Measurements from ENCODE around the gene OMP. TPM values are rescaled to one million over a fixed set of nuclear protein-coding genes. Genes with fewer than 3 reads are reported as not detected.

The OMP gene
- total and polyA plus RNA-seq, 2 donors: not detected

DNA sequence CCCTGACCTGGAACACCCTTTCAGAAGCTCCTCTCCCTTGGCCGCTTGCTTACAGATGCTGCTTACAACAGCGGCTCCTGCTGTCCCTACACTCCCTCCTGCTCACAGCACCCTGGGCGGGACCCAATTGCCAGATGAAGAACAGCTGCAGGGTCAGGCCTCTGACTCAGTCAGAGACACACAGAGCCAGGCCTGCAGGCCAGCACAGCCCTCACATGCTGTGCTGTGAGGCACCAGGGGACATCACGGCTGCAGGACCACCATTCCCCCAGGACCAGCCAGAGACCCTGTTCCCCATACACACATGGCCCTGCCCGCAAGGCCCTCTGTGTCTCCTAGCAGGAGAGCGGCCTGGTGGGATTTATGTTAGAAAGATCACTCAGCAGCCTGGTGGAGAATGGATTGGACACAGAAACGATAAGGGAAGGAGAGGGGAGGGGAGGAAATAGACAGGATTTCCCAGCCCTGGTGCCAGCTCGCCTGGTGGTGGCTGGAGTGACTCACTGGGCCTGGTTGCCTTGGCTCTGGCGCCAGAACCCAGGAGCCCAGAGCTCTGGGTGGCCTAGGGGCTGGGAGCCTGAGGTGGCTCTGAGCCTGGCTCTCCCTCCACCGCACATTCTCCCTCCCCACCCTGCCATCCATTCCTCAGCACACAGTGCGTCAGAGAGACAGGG is 29.2 kb upstream of the OMP start:
- H3K4me3 ChIP-seq (ENCODE audit: low read depth, low read length): no peak overlapping the region
- no peak for DNase-seq (ENCODE audit: extremely low spot score)
- peak overlapping the region; percentile 91 for H3K27ac ChIP-seq (ENCODE audit: low read depth)
- 27% methylated on average over 11 of the region's 11 CpGs for WGBS
- no peaks in the 10 kb centered on the region for H3K36me3 ChIP-seq (ENCODE audit: insufficient read depth)
- peaks cover 5% of the 10 kb centered on the region for H3K4me1 ChIP-seq (ENCODE audit: insufficient read depth)

DNA sequence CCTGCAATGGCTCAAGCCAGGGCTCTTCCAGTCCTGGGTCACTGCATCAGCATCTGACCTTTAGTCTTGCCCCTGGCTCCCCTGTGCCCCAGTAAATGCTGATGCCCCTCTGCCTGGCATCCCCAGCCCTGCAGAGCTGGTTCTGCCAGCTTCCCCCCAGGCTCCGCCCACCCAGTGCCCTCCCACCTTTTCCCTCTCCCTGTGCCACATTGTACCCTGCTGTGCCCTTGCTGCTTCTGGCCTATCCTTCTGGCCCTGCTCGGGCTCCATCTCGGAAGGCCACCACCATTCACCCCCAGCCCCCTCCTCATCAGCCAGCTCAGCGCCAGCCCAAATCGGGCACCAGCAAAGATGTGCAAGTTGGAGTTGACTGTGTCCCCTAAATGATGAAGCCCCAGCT is 28.4 kb upstream of the OMP start:
- no peak overlapping the region for H3K4me3 ChIP-seq (ENCODE audit: low read depth, low read length)
- no peaks in the 10 kb centered on the region for H3K36me3 ChIP-seq (ENCODE audit: insufficient read depth)
- 84% methylated on average over 5 of the region's 5 CpGs for WGBS
- peaks cover 5% of the 10 kb centered on the region for H3K4me1 ChIP-seq (ENCODE audit: insufficient read depth)
- peak overlapping the region; percentile 91 for H3K27ac ChIP-seq (ENCODE audit: low read depth)
- DNase-seq (ENCODE audit: extremely low spot score): no peak

DNA sequence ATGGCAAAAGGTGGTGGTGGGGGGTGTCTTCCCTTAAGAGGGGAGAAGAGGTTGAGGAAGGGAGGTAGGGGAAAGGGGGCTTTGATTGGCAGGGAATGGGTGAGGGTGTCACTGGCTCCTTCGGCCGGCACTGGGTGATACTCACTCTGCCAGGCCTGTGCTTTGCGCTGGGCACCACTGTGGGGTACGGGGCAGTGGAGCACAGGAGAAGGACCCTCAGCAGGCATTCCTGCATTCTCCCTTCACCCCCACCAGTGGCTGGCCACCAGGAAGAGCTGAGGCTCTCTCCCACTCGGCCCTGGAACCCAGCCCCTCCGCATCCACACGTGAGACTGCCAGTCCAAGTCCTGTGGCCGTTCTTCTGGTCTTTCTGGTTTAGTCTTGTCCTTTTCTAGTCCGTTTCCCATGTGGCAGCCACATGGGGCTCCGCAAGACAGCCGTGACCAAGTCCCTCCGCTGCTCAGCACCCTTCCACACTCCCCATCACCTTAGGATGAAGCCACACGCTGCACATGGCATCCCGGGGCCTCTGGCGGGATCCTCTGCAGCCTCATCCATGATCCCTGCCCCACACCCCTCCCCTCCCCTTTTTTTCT is 27.9 kb upstream of the OMP start:
- DNase-seq (ENCODE audit: extremely low spot score): no peak

DNA sequence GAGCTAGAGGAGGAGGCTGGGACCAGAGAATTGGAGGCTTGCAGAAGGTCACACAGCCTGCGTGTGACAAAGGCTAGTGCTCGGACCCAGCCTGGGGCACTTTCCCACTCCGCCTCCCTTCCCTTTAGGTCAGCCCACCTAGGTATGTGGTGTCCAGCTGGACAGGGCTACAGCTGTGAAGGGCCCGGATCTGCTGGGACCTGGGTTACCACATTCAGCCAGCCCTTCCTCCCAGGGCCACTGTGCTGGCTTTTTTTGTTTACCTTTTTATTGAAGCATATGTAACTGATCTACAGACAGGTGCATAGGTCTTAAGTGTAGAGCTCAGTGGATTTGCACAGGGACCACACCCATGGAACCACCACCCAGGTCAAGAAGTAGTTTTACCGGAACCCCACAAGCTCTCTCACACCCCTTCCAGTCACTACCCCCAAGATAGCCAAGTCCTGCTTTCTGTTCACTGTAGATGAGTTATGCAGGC is 27.2 kb upstream of the OMP start:
- no peak overlapping the region for H3K4me3 ChIP-seq (ENCODE audit: low read depth, low read length)
- H3K36me3 ChIP-seq (ENCODE audit: insufficient read depth): no peaks in the 10 kb centered on the region
- no peak for DNase-seq (ENCODE audit: extremely low spot score)
- WGBS: 75% methylated on average over 5 of the region's 5 CpGs
- peak overlapping the region; percentile 25 for H3K27ac ChIP-seq (ENCODE audit: low read depth)
- peaks cover 5% of the 10 kb centered on the region for H3K4me1 ChIP-seq (ENCODE audit: insufficient read depth)

More for the DNA sequence above, 27.9 kb upstream of the OMP start:
- WGBS: 77% methylated on average over 15 of the region's 15 CpGs
- Histone ChIP-seq H3K36me3 (ENCODE audit: insufficient read depth) (no peaks in the 10 kb centered on the region), H3K27ac (ENCODE audit: low read depth) (peak overlapping the region; percentile 91), H3K4me3 (ENCODE audit: low read depth, low read length) (no peak overlapping the region), H3K4me1 (ENCODE audit: insufficient read depth) (peaks cover 5% of the 10 kb centered on the region)

- H3K4me3 ChIP-seq (ENCODE audit: low read depth, low read length): no peak overlapping the region
- H3K36me3 ChIP-seq (ENCODE audit: insufficient read depth): no peaks in the 10 kb centered on the region
- WGBS: 98% methylated on average over 2 of the region's 2 CpGs
- H3K27ac ChIP-seq (ENCODE audit: low read depth): no peak overlapping the region
- DNase-seq (ENCODE audit: extremely low spot score): no peak
- peaks cover 2% of the 10 kb centered on the region for H3K4me1 ChIP-seq (ENCODE audit: insufficient read depth)
These were observed 23.0 kb upstream of the OMP start for GRCh38 chr11:77079666-77080065.

- Histone ChIP-seq H3K27ac (ENCODE audit: low read depth) (no peak overlapping the region), H3K4me1 (ENCODE audit: insufficient read depth) (peaks cover 2% of the 10 kb centered on the region), H3K4me3 (ENCODE audit: low read depth, low read length) (no peak overlapping the region), H3K36me3 (ENCODE audit: insufficient read depth) (no peaks in the 10 kb centered on the region)
- no peak for DNase-seq (ENCODE audit: extremely low spot score)
- 94% methylated on average over 2 of the region's 2 CpGs for WGBS
These were observed 21.9 kb upstream of the OMP start for GRCh38 chr11:77080643-77081210.

- H3K4me3 ChIP-seq (ENCODE audit: low read depth, low read length): no peak overlapping the region
- WGBS: 90% methylated on average over 9 of the region's 9 CpGs
- H3K36me3 ChIP-seq (ENCODE audit: insufficient read depth): no peaks in the 10 kb centered on the region
- DNase-seq (ENCODE audit: extremely low spot score): no peak
- H3K4me1 ChIP-seq (ENCODE audit: insufficient read depth): peaks cover 2% of the 10 kb centered on the region
- H3K27ac ChIP-seq (ENCODE audit: low read depth): no peak overlapping the region
These were observed 21.2 kb upstream of the OMP start for GRCh38 chr11:77081381-77081851.

- H3K4me1 ChIP-seq (ENCODE audit: insufficient read depth): peaks cover 2% of the 10 kb centered on the region
These were observed 20.4 kb upstream of the OMP start for GRCh38 chr11:77081976-77082836.

DNA sequence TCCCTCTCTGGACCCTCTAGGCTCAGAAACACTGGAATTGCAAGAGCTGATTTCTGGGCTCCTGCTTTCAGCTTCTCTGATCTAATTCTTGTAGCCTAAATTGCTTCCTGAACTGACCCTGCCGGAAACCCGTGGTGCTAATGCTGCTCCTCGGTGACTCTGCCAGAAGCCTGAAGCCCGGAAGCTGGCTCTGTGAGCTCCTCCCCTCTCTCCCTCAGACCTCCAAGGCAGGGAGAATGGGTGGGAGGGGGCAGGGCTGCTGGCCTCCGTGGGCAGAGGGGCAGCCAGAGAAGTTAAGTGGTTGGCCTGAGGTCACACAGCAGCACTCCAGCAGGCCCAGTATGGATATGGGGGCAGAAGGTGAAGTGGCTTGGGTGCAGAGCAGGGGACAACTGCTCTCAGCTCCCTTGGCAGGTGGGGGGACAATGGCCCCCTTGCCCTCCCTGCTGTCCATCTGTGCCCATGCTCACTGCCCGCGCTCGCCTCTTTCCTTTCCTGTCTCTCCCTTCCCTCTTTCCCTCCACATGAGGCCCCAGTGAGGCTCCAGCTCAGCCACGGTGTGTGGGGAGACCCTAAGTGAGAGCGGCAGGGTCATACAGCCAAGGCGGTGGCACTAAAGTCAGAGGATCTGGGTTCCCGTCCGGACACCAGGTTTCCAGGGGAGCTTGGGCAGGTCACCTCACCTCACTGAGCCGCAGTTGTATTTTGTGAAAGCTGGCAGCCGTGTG is 19.6 kb upstream of the OMP start:
- no peak for DNase-seq (ENCODE audit: extremely low spot score)
- 72% methylated on average over 15 of the region's 15 CpGs for WGBS
- no peaks in the 10 kb centered on the region for H3K36me3 ChIP-seq (ENCODE audit: insufficient read depth)
- peak overlapping the region; percentile 73 for H3K27ac ChIP-seq (ENCODE audit: low read depth)
- H3K4me3 ChIP-seq (ENCODE audit: low read depth, low read length): no peak overlapping the region
- H3K4me1 ChIP-seq (ENCODE audit: insufficient read depth): peaks cover 2% of the 10 kb centered on the region

More at GRCh38 chr11:77081976-77082836, 20.4 kb upstream of the OMP start:
- 64% methylated on average over 11 of the region's 11 CpGs for WGBS
- Histone ChIP-seq H3K4me3 (ENCODE audit: low read depth, low read length) (no peak overlapping the region), H3K36me3 (ENCODE audit: insufficient read depth) (no peaks in the 10 kb centered on the region), H3K27ac (ENCODE audit: low read depth) (peak overlapping the region; percentile 73)
- no peak for DNase-seq (ENCODE audit: extremely low spot score)

GRCh38 chr11:77083566-77084245 is 18.9 kb upstream of the OMP start:
- 94% methylated on average over 12 of the region's 12 CpGs for WGBS
- H3K27ac ChIP-seq (ENCODE audit: low read depth): no peak overlapping the region
- peaks cover 2% of the 10 kb centered on the region for H3K4me1 ChIP-seq (ENCODE audit: insufficient read depth)
- H3K36me3 ChIP-seq (ENCODE audit: insufficient read depth): no peaks in the 10 kb centered on the region
- DNase-seq (ENCODE audit: extremely low spot score): no peak
- H3K4me3 ChIP-seq (ENCODE audit: low read depth, low read length): no peak overlapping the region

- Histone ChIP-seq H3K27ac (ENCODE audit: low read depth) (no peak overlapping the region), H3K4me3 (ENCODE audit: low read depth, low read length) (no peak overlapping the region), H3K4me1 (ENCODE audit: insufficient read depth) (peaks cover 2% of the 10 kb centered on the region), H3K36me3 (ENCODE audit: insufficient read depth) (no peaks in the 10 kb centered on the region)
- DNase-seq (ENCODE audit: extremely low spot score): no peak
- WGBS: 94% methylated on average over 25 of the region's 25 CpGs
These were observed 18.0 kb upstream of the OMP start for GRCh38 chr11:77084581-77085191.

- Histone ChIP-seq H3K4me3 (ENCODE audit: low read depth, low read length) (no peak overlapping the region), H3K36me3 (ENCODE audit: insufficient read depth) (no peaks in the 10 kb centered on the region), H3K27ac (ENCODE audit: low read depth) (no peak overlapping the region), H3K4me1 (ENCODE audit: insufficient read depth) (peaks cover 2% of the 10 kb centered on the region)
- 92% methylated on average over 6 of the region's 6 CpGs for WGBS
- DNase-seq (ENCODE audit: extremely low spot score): no peak
These were observed 17.0 kb upstream of the OMP start for GRCh38 chr11:77085652-77086051.
